ENCODE measurements around the gene MTHFD2L.

GRCh38 chr4:74146581-74147129 lies 11.3 kb upstream of the MTHFD2L start:
- no peak for TF ChIP-seq CTCF (IDR thresholded peaks at IDR 0.05)
- no peak for TF ChIP-seq POLR2A (IDR thresholded peaks at IDR 0.05)
